Loucy (cell line): ENCODE data around the gene OR7A5.

Experiments
- H2AFZ ChIP-seq: fragments of 200-600 bp; sonication (generic); 2 replicates; pipeline ENCODE4 v1.6.0; 2016; ENCODE audit warnings: antibody characterized with exemption, mild to moderate bottlenecking, low read length, moderate library complexity
- H3F3A ChIP-seq: fragments of 200-600 bp; 2 replicates; pipeline ENCODE4 v1.6.0; 2016; ENCODE audit warnings: antibody characterized with exemption, low read depth, mild to moderate bottlenecking
- H3K27me3 ChIP-seq: fragments of 200-600 bp; sonication (generic); 2 replicates; pipeline ENCODE4 v1.6.1; 2014; ENCODE audit warnings: low read length, mild to moderate bottlenecking; ENCODE audit not compliant: insufficient read depth, poor library complexity, severe bottlenecking
- H3K36me3 ChIP-seq: fragments of 200-600 bp; sonication (generic); 2 replicates; pipeline ENCODE4 v1.6.1; 2016; ENCODE audit warnings: low read length; ENCODE audit not compliant: insufficient read depth
- H3K4me1 ChIP-seq: fragments of 200-600 bp; sonication (generic); 2 replicates; pipeline ENCODE4 v1.5.1; 2014; ENCODE audit warnings: low read length, mild to moderate bottlenecking; ENCODE audit not compliant: insufficient read depth, poor library complexity, severe bottlenecking
- H3K4me2 ChIP-seq: fragments of 200-600 bp; sonication (generic); 2 replicates; pipeline ENCODE4 v1.6.0; 2014; ENCODE audit warnings: antibody characterized with exemption, low read length, low read depth, mild to moderate bottlenecking; ENCODE audit not compliant: poor library complexity, severe bottlenecking
- H3K4me3 ChIP-seq: fragments of 200-600 bp; sonication (generic); 2 replicates; pipeline ENCODE4 v1.5.1; 2014; ENCODE audit warnings: low read length, mild to moderate bottlenecking, mixed read lengths; ENCODE audit not compliant: poor library complexity, severe bottlenecking
- H3K79me2 ChIP-seq: fragments of 200-600 bp; sonication (generic); 2 replicates; pipeline ENCODE4 v1.6.1; 2014; ENCODE audit warnings: low read length; ENCODE audit not compliant: insufficient read depth
- H3K9ac ChIP-seq: fragments of 200-600 bp; sonication (generic); 2 replicates; pipeline ENCODE4 v1.6.0; 2014; ENCODE audit warnings: mild to moderate bottlenecking, low read depth, low read length, moderate library complexity; ENCODE audit not compliant: poor library complexity, severe bottlenecking
- H3K9me2 ChIP-seq: fragments of 200-600 bp; sonication (generic); replicated peaks from 2 replicates; pipeline ENCODE4 v1.6.1; 2016; ENCODE audit warnings: low read depth, low read length, mixed read lengths
- H3K9me3 ChIP-seq: fragments of 200-600 bp; sonication (generic); 2 replicates; pipeline ENCODE4 v1.6.1; 2014; ENCODE audit warnings: mild to moderate bottlenecking, antibody characterized with exemption, low read length, low read depth; ENCODE audit not compliant: insufficient read depth
- H4K20me1 ChIP-seq: fragments of 200-600 bp; sonication (generic); 2 replicates; pipeline ENCODE4 v1.6.0; 2014; ENCODE audit warnings: antibody characterized with exemption, low read length, mild to moderate bottlenecking; ENCODE audit not compliant: insufficient read depth, poor library complexity, severe bottlenecking
- CTCF ChIP-seq: fragments of 200-600 bp; sonication (generic); conservative IDR thresholded peaks from 2 replicates; pipeline ENCODE4 v1.5.1; 2014; ENCODE audit warnings: mild to moderate bottlenecking, antibody characterized with exemption, low read length
- EZH2phosphoT487 ChIP-seq: fragments of 200-600 bp; IDR thresholded peaks from 2 replicates; pipeline ENCODE4 v1.6.1; 2018; ENCODE audit warnings: antibody characterized with exemption, mild to moderate bottlenecking, moderate library complexity, borderline replicate concordance

Gene OR7A5

DNA sequence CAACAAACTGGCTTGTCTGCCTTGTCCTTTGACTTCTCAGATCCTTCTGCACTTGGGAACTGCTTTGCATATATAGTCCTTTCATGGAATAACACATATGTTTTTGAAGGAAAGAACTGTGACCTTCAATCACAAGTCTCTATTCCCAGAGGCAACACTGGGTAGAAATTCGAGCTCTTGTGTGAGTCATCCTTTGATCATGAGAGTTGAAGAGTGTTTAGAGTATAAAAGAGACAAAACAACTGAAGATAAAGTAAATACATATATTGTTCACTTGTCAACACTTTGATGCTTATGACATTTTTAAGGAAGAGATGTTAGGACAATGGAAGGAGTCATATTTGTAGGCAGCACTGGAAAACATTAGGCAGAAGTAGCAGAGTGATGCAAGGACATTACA lies 5.2 kb upstream of the OR7A5 start:
- H3K4me1 ChIP-seq, result no peaks in the 10 kb centered on the region
- no peaks in the 10 kb centered on the region for H3K36me3 ChIP-seq
- no peak overlapping the region for H3K9ac ChIP-seq
- H3F3A ChIP-seq, result no peaks in the 10 kb centered on the region
- no peaks in the 10 kb centered on the region for H4K20me1 ChIP-seq
- no peaks in the 10 kb centered on the region for H3K9me3 ChIP-seq
- no peaks in the 10 kb centered on the region for H3K79me2 ChIP-seq
- H3K4me3 ChIP-seq, result no peak overlapping the region
- no peak overlapping the region for H2AFZ ChIP-seq
- H3K9me2 ChIP-seq, result no peaks in the 10 kb centered on the region
- H3K4me2 ChIP-seq, result no peak overlapping the region
- no peaks in the 10 kb centered on the region for H3K27me3 ChIP-seq
- TF ChIP-seq EZH2phosphoT487 (no peak), CTCF (no peak)

- no peaks in the 10 kb centered on the region for H3K9me2 ChIP-seq
- no peaks in the 10 kb centered on the region for H3K27me3 ChIP-seq
- no peaks in the 10 kb centered on the region for H3K79me2 ChIP-seq
- H3F3A ChIP-seq, result no peaks in the 10 kb centered on the region
- H3K9me3 ChIP-seq, result no peaks in the 10 kb centered on the region
- TF ChIP-seq EZH2phosphoT487 (no peak), CTCF (no peak)
- no peaks in the 10 kb centered on the region for H3K4me1 ChIP-seq
- H3K4me3 ChIP-seq, result no peak overlapping the region
- no peaks in the 10 kb centered on the region for H4K20me1 ChIP-seq
- no peaks in the 10 kb centered on the region for H3K36me3 ChIP-seq
- no peak overlapping the region for H2AFZ ChIP-seq
- H3K9ac ChIP-seq, result no peak overlapping the region
- no peak overlapping the region for H3K4me2 ChIP-seq
These were observed 2.4 kb upstream of the OR7A5 start for GRCh38 chr19:14837391-14837790.

- Histone ChIP-seq H3K36me3 (no peaks in the 10 kb centered on the region), H3F3A (no peaks in the 10 kb centered on the region), H3K9me2 (no peaks in the 10 kb centered on the region), H2AFZ (no peak overlapping the region), H3K4me2 (no peak overlapping the region), H3K9me3 (no peaks in the 10 kb centered on the region), H4K20me1 (no peaks in the 10 kb centered on the region), H3K9ac (no peak overlapping the region), H3K79me2 (no peaks in the 10 kb centered on the region), H3K4me1 (no peaks in the 10 kb centered on the region), H3K27me3 (no peaks in the 10 kb centered on the region), H3K4me3 (no peak overlapping the region)
- TF ChIP-seq EZH2phosphoT487, result no peak
- no peak for TF ChIP-seq CTCF
These were observed 4.3 kb downstream of the OR7A5 start for GRCh38 chr19:14830702-14831101.
